KOPT-K1 (cell line): ENCODE measurements around the gene ZNF609.
"Not testable (repeated sequence)": the region's sequence is repeated elsewhere in the genome, so short reads cannot be mapped to it uniquely, and the experiment has no call there.

ENCODE experiments used
- H3K27ac ChIP-seq: fragments of 200-600 bp; sonication (generic); 2 replicates; pipeline ENCODE4 v1.5.1; 2016; ENCODE audit warnings: antibody characterized with exemption, mild to moderate bottlenecking, low read depth, low read length; ENCODE audit not compliant: poor library complexity, severe bottlenecking
- H3K36me3 ChIP-seq: fragments of 200-600 bp; sonication (generic); 2 replicates; pipeline ENCODE4 v1.5.1; 2017; ENCODE audit warnings: antibody characterized with exemption, mild to moderate bottlenecking, low read length, moderate library complexity; ENCODE audit not compliant: insufficient read depth
- H3K9me3 ChIP-seq: fragments of 200-600 bp; sonication (generic); 2 replicates; pipeline ENCODE4 v1.5.1; 2017; ENCODE audit warnings: antibody characterized with exemption, low read length, mild to moderate bottlenecking; ENCODE audit not compliant: insufficient read depth, poor library complexity, severe bottlenecking

Gene ZNF609

DNA sequence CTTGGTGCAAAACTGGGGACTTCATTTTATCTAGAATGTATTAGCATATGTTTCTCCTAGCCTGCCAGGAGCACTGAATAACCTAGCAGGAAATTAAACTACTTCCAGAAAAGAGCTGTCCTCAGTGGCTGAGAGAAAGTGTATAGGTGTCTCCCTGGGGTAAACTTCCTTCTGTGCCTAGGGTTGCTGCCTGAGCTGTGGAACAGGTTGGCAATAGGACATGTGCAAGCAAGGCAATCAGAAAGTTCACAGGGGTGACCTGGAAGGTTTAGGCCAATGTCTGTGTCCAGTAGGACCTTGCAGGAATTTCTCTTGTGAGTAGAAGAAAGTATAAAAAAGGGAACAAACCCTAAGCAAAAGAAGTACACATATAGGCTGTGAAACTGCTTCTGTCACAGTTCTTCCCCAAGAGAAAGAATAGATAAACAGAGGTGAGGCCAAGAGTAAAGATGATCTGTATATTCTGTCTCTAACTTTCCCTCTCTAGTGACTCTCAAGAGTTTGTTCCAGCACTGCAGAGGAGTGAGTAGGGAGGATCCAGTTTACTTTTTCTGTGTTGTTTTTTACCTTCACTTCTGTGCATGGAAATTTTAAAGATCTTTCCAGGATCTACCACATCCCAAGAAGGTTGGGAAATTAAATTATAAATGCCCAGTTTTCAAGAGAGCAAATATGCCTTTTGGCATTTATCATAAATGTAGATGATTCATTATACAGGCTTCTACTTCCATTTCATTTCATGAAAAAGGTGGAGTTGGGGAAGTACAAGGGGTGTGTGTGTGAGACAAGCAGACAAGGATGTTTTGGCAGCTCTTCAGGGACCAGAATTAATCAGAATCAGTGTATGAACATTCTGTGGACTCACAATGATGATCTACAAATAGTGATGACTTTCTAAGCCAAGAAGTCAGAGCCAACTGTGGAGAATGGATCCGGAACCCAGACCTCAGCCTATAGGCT, 159.8 kb downstream of the ZNF609 start:
- peaks cover 10% of the 10 kb centered on the region; the same call in 1 of the 2 replicates for H3K36me3 ChIP-seq
- no peaks in the 10 kb centered on the region for H3K9me3 ChIP-seq
- no peak overlapping the region for H3K27ac ChIP-seq

DNA sequence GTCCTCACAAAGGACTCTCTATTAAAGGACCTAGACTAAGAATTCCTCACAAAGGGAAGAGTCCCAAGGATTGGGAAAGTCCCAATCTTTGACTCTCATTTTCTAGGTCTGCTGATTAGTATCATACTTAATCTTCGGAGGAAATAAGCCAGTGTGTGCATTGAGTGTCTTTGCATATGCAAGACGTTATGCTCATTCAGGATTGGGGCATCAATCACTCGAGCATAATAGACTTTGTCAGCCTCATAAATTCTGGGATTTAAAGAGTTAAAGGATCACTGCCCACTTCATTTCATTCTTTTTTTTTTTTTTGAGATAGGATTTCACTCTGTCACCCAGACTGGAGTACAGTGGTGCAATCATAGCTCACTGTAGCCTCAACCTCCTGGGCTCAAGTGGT, 160.7 kb downstream of the ZNF609 start:
- Histone ChIP-seq H3K9me3 (no peaks in the 10 kb centered on the region), H3K36me3 (peaks cover 10% of the 10 kb centered on the region; the same call in 1 of the 2 replicates), H3K27ac (no peak overlapping the region)

DNA sequence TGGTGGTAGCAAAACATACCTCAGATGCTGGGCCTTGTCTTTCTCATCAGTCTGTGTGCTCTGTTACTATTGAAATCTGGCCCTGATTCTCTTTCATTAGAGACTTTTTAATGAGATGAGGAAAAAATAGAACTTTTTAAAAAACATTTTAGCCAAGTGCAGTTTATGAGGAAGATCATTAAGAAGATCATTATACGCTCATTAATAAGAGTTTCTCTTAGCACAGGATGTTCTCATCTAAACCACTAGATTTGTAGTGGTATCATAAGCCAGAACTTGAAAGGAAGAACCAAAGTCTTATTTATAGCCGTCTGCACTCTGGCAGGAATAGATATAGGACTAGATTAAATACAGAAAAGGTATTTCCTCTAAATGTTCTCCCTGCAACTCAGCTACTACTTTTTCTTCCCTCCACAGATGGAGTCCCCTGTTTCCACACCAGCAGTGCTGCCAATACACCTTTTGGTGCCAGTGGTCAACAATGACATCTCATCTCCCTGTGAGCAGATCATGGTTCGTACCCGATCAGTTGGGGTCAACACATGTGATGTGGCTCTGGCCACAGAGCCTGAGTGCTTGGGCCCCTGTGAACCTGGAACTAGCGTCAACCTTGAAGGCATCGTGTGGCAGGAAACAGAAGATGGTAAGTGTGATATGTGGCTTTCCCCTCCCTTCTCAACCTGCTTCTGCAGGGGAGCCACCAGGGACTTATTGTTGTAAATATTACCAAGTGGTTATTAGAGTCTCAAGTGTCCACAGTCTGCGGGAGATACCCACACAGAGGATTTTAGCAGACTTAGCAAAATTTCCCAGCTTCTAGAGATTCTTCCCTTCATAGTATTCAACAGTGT, 162.3 kb downstream of the ZNF609 start:
- peak overlapping the region; percentile 71 for H3K27ac ChIP-seq

DNA sequence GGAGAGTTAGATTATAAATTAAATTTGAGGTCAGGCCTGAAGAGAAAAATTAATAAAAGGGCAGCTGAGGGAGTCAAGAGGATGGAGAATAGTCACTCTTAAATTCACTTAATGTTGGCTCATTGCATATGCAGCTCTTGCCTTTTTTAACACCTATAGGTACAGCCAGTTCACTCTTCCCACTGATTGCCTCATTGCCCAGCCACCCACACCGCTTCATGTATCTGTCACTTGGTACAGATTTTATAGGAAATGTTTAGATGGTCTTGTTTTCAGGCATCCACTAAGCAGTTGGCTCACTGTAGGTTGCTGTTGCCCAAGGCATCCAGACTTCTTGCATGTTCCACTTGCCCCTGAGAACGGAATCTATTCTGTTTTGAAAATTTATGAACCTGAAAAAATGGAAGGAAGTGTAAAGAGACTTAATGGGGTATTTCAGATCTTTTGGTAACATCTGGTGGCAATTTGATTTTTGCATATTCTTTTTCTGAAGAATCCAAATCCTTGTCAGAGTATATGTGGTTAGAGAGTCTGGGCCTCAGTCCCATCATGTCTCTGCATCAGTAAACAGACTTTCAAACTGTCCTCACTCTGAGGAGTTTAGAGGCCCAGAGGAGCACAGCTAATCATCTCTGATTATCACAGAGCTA, 163.1 kb downstream of the ZNF609 start:
- H3K27ac ChIP-seq = peak overlapping the region; percentile 71
- H3K9me3 ChIP-seq = no peaks in the 10 kb centered on the region
- H3K36me3 ChIP-seq = peaks cover 10% of the 10 kb centered on the region; the same call in 1 of the 2 replicates

More for the DNA sequence above, 162.3 kb downstream of the ZNF609 start:
- H3K9me3 ChIP-seq = no peaks in the 10 kb centered on the region
- peaks cover 10% of the 10 kb centered on the region; the same call in 1 of the 2 replicates for H3K36me3 ChIP-seq

DNA sequence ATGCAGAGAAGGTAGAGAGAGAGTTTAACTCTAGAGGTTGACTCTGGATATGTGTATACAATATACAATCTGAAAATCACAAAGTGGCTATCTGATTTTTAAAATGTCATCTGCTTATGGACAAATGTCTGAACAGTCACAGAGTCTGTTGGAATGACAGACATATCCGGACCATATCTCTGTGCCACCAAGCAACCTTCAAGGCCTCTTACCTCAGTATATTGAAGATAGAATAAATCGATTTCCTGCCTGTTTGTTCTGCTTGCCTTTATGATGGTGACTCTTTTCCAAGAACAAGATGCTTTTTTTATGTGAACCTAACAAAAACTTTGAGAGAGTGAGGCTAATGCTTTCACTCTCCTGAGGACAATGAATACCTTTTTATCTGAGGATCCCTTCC, 163.9 kb downstream of the ZNF609 start:
- H3K27ac ChIP-seq = peak overlapping the region; percentile 71
- H3K9me3 ChIP-seq = no peaks in the 10 kb centered on the region
- peaks cover 10% of the 10 kb centered on the region; the same call in 1 of the 2 replicates for H3K36me3 ChIP-seq

DNA sequence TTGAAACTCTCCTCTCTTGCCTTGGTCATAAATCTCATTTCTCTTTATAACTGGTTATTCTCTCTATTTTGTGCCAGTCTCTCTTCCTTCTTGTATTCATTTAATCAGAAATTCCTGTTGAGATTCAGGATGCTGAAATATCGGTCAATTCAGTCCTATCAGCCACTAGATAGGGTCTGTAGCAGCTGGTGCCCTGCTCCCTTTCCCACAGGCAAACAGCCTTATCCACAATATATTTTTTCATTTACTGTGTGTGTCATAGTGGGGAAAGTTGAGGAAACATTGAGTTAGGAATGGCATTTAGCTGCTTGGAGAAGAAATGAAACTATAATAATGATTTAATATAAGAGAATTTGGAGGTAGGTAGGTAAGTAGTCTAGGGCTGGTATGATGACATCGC, 168.7 kb downstream of the ZNF609 start:
- 0 out of 2 replicates have a peak, but pooled peaks cover 3% of the 10 kb centered on the region for H3K36me3 ChIP-seq
- no peak overlapping the region for H3K27ac ChIP-seq
- no peaks in the 10 kb centered on the region for H3K9me3 ChIP-seq

DNA sequence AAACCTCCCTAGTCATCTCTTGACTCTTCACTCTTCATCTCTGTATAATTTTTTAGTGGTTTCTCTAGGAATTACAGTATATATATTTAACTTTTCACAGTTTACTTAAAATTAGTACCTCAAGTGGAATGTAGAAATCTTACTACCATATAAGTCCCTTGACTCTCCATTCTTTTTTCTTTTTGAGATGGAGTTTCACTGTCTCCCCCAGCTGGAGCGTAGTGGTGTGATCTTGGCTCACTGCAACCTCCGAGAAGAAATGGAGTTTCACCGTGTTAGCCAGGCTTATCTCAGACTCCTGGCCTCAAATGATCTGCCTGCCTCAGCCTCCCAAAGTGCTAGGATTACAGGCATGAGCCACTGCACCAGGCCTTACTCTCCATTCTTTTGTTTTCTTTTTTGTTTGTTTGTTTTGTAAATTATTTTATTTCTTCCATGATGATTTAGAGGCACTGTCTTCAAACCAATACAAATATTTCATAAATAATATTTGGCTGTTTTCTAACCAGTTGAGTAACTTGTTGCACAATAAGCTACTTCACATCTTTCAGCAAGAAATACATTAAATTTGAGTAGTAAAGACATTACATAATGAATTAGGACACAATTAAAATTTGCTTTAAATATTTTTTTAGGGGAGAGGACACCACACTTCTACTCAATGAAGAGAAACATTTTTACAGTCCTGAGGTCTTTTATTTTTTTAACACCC, 170.2 kb downstream of the ZNF609 start:
- no peak overlapping the region for H3K27ac ChIP-seq
- no peaks in the 10 kb centered on the region for H3K9me3 ChIP-seq
- H3K36me3 ChIP-seq = no peaks in the 10 kb centered on the region

DNA sequence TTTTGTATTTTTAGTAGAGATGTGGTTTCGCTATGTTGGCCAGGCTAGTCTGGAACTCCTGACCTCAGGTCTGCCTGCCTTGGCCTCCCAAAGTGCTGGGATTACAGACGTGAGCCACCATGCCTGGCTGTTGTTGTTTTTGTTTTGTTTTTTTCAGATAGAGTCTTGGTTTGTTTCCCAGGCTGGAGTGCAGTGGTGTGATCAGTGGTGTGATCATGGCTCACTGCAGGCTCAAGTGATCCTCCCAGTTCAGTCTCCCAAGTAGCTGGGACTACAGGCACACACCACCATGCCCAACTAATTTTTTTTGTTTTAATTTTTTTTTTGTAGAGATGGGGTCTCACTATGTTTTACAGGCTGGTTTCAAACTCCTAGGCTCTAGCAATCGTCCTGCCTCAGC, 172.3 kb downstream of the ZNF609 start:
- not testable (repeated sequence) for H3K36me3 ChIP-seq, H3K27ac ChIP-seq, H3K9me3 ChIP-seq

DNA sequence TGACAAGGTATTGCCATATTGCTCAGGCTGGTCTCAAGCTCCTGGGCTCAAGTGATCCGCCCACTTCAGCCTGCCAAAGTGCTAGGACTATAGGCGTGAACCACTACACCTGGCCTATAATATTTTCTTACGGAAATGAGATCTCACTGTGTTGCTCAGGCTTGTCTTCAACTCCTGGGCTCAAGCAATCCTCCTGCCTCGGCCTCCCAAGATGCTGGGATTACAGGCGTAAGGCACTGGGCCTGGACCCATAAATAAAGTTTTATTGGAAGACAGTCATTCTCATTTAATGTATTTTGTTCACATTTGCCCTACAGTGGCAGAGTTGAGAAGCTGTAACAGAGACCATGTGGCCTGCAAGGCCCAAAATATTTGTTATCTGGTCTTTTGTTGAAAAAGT, 173.0 kb downstream of the ZNF609 start:
- H3K36me3 ChIP-seq = peaks cover 7% of the 10 kb centered on the region
- peaks cover 10% of the 10 kb centered on the region for H3K9me3 ChIP-seq
- peak overlapping the region; percentile 59 for H3K27ac ChIP-seq

DNA sequence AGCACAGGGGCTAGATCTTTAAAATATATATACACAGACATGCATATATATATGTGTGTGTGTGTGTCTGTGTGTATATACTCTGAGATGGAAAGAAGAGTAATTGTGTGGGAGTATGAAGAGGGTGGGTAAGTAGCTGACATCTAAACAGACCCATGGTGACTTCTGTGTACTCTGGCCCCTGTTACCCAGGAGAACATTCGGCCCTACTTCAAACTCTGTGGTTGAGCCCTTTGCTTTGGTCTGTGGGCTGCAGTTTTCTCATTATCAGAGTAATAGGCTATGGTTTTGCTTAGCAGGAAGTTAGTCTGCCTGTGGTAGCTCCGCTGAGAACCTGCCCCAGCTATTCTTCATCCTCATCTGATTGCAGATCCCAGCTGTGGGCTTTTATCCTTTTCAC, 173.6 kb downstream of the ZNF609 start:
- Histone ChIP-seq H3K27ac (peak overlapping the region; percentile 59), H3K36me3 (peaks cover 7% of the 10 kb centered on the region), H3K9me3 (peaks cover 10% of the 10 kb centered on the region)

DNA sequence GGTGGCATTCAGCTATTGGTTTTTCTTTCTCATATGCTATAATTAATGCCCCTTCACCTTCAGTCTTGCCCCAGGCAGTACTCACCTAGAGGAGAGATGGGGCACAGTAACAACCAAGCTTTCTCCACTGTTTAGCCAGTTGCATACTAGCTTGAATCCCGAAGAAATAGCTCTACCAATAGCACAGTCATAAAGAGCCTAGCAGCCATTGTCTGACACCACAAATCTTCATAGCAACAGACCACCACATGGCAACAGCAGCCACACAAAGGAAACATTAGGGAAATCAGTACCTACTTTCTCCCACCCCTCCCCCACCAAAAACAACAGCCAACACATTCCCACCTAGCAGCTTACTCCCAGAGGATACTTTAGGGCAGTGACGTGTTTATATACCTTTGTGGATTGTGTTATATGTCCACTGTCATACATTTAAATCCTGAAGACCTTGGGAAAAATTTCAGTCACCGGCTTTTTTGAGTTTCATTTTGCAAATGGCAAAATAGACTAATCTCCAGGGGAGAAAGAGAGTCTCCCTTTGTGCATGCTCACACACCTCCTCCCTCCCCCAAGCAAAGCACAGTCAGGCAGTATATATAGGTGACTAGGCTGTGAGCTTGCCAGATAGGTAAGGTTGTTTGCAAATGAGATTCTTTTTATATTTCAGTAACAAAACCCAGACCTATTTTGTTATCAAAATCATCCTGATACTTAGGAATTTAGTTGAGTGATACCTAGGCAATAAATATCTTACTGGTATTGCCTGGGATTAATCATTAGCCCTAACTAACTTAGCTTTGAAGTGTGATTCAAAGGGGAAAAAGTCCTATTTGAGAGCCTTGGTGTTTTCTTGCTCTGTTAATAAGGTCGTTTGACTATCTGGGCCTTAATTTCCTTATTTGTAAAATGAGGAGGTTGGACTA, 174.5 kb downstream of the ZNF609 start:
- peaks cover 7% of the 10 kb centered on the region for H3K36me3 ChIP-seq
- H3K9me3 ChIP-seq = peaks cover 10% of the 10 kb centered on the region
- peak overlapping the region; percentile 59 for H3K27ac ChIP-seq

DNA sequence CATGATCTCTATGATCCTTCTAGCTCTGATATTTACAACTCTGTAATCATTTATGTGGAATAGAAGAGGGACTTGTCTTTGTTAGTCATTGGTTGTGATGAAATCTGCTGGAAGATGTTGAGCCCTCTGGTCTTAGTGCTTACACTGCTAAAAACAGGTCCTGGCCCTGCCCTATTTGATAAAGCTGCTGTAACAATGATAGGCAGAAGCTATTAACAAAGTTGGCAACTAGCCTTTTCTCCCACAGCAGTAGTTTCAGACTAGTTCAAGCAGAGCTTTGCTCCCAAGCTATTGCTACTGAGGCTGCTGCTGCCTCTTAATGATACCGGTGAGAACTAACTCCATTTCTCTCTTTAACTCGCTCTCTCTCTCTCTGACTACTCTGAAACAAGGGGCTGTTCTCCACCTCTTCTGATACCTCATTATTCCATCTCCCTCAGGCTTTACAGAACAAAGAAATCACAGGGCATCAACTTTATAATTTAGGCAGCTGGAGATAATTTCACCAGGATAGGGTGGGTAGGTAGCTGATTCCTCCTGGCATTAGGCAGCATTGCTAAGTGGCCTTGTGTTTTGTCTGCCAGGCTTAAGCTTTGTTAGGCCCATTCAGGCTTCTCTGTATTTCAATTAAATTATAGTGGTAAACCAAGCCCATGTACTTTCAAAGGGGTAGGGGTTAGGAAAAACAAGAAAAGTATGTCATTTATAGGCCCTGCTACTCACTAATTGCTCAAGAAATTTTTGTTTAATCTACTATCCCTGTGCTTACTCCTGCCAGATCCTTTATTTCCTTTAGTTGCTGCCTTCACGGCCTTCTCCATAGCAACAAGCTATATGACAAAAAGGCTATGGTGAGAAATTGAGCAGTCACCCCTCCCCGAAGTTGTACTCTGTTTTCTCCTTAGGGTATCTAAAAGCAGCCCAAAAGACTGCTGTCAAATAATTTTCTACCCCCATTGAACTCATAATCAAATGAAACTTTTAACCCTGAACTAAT, 175.4 kb downstream of the ZNF609 start:
- peaks cover 7% of the 10 kb centered on the region for H3K36me3 ChIP-seq
- H3K9me3 ChIP-seq = peaks cover 10% of the 10 kb centered on the region
- H3K27ac ChIP-seq = peak overlapping the region; percentile 59
